HG03469 (cell line): Measurements from ENCODE around the gene ANKRD55.

Experiments
- ATAC-seq: cut with Tn5 transposase; IDR thresholded peaks from one replicate; pipeline ENCODE4 v1.9.1; 2021; ENCODE audit warnings: mild to moderate bottlenecking, moderate library complexity, moderate number of reproducible peaks; ENCODE audit not compliant: unreplicated experiment

The ANKRD55 gene

DNA sequence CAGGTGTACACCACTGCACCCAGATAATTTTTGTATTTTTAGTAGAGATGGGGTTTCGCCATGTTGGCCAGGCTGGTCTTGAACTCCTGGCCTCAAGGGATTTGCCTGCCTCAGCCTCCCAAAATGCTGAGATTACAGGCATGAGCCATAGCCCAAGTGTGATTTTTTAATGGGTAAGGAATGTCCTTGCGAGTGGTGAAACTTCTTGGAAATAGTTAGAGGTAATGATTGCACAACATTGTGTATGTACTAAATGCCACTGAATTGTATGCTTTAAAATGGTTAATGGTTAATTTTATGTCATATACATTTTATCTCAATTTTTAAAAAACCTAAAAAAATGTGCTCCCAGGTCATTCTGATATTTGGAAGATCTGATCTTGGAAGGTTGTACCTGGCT lies 178.5 kb downstream of the ANKRD55 start:
- ATAC-seq, result no peak

DNA sequence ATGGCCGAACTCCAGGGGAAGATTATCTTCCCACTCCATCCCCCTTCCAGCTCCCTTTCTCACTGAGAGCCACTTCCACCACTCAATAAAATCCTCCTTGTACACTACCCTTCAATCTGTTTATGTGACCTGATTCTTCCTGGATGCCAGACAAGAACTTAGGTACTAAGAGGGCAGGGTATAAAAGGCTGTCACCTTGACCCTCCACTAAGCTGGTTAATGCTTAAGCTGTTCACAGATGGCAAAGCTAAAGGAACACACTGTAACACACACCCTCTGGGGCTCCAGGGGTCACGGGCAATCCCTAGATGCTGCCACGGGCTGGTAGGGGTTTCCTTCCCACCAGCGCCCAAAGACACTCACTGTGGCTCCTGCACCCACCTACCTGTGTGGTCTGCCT lies 179.8 kb downstream of the ANKRD55 start:
- ATAC-seq, result no peak

- ATAC-seq, result no peak
Observed at GRCh38 chr5:56052735-56053134, 180.4 kb downstream of the ANKRD55 start.

- ATAC-seq, result no peak
Observed at GRCh38 chr5:56050551-56051255, 182.4 kb downstream of the ANKRD55 start.
